Transverse colon (tissue), 4 donors: ENCODE measurements around the gene BMPR2.

Source experiments
- CTCF ChIP-seq, 5 experiments: fragments of 200-600 bp in 3 of 5; fragments of 450-650 bp in 2 of 5; sonication (generic) in 3 of 5; IDR thresholded peaks; 1 replicate in 2 of 5; 2 replicates in 3 of 5; pipeline ENCODE4 v1.5.1; 2016 to 2017; ENCODE audit warnings: antibody characterized with exemption in 5 of 5, inconsistent platforms in 3 of 5, mild to moderate bottlenecking in 2 of 5, moderate library complexity in 1 of 5
- EP300 ChIP-seq: sonication (generic); formaldehyde crosslinking; IDR thresholded peaks from one replicate; pipeline ENCODE4 v1.6.1; 2017; ENCODE audit warnings: antibody characterized with exemption, low read depth
- POLR2A ChIP-seq: fragments of 450-650 bp; IDR thresholded peaks from one replicate; pipeline ENCODE4 v1.6.1; 2016; ENCODE audit warnings: antibody characterized with exemption, mild to moderate bottlenecking, moderate library complexity
- POLR2AphosphoS5 ChIP-seq, 3 donors: sonication (generic); formaldehyde crosslinking; IDR thresholded peaks; one replicate each; pipeline ENCODE4 v1.6.1; 2016; ENCODE audit warnings: antibody characterized with exemption in 3 of 3

- TF ChIP-seq POLR2A (no peak), CTCF (IDR thresholded peaks at IDR 0.05) (no peak), EP300 (no peak), POLR2AphosphoS5 (IDR thresholded peaks at IDR 0.05) (no peak)
Observed at GRCh38 chr2:202418027-202418426, 41.9 kb downstream of the BMPR2 start.
